GM12801 (cell line): Measurements from ENCODE around the gene CHD1.

Experiments
- CTCF ChIP-seq: IDR thresholded peaks from one replicate; pipeline ENCODE4 v1.5.1; 2011; ENCODE audit warnings: control low read depth; ENCODE audit not compliant: insufficient read length; ENCODE audit errors: extremely low read depth

CHD1 gene

GRCh38 chr5:98825582-98826375 lies 103.0 kb downstream of the CHD1 start:
- TF ChIP-seq CTCF = no peak

GRCh38 chr5:98816582-98817222 lies 112.1 kb downstream of the CHD1 start:
- TF ChIP-seq CTCF = no peak

GRCh38 chr5:98813755-98814154 lies 115.1 kb downstream of the CHD1 start:
- TF ChIP-seq CTCF = no peak

GRCh38 chr5:98810206-98810605 lies 118.6 kb downstream of the CHD1 start:
- no peak for TF ChIP-seq CTCF

- TF ChIP-seq CTCF = no peak
These were observed 121.0 kb downstream of the CHD1 start for GRCh38 chr5:98807806-98808205.

GRCh38 chr5:98805070-98805469 lies 123.7 kb downstream of the CHD1 start:
- no peak for TF ChIP-seq CTCF

- TF ChIP-seq CTCF = no peak
These were observed 124.7 kb downstream of the CHD1 start for GRCh38 chr5:98804066-98804465.
